ENCODE data around the gene HAT1. TPM values are rescaled to one million over a fixed set of nuclear protein-coding genes. Genes with fewer than 3 reads are reported as not detected.

The HAT1 gene
- total RNA-seq (2022) (72.0 and 74.3 TPM in 2 replicates), Bru-seq, nascent RNA (percentile 78 among the genes with signal in this experiment), BruChase-seq, experiment 1, labeled RNA remaining after a 2-hour chase (percentile 75 among the genes with signal in this experiment), BruChase-seq, experiment 2, labeled RNA remaining after a 6-hour chase (percentile 86 among the genes with signal in this experiment)
- long read RNA-seq, transcript HAT1-203 (10 exons, 1,567 nt): minor isoform, 15 of 251 reads
- long read RNA-seq, transcript HAT1-201 (11 exons, 1,626 nt): major isoform, 208 of 251 reads
- long read RNA-seq, partial matches to known transcripts: 13 of 251 reads
- long read RNA-seq, other reads (novel, unspliced or antisense): 15 of 251 reads

- Mint-ChIP-seq H3K27ac (ENCODE audit: unreplicated experiment) (peak within 1 kb of the TSS; percentile 97), H3K9me3 (ENCODE audit: unreplicated experiment) (no peaks in the 10 kb centered on the region), H3K4me1 (ENCODE audit: low read depth, unreplicated experiment) (peaks cover 9% of the 10 kb centered on the region), H3K27me3 (ENCODE audit: insufficient read depth, unreplicated experiment) (no peaks in the 10 kb centered on the region), H3K4me3 (ENCODE audit: unreplicated experiment) (peak within 1 kb of the TSS; percentile 98), H3K36me3 (ENCODE audit: insufficient read depth, unreplicated experiment) (peaks cover 29% of the 10 kb centered on the region)
- Histone ChIP-seq H3K27me3 (replicated peaks; ENCODE audit: control insufficient read depth, insufficient read depth, low read length) (no peaks in the 10 kb centered on the region), H3K4me1 (peaks cover 18% of the 10 kb centered on the region), H3K4me3 (ENCODE audit: low read depth, low read length) (peak within 1 kb of the TSS; percentile 81), H3K9me3 (no peaks in the 10 kb centered on the region), H3K36me3 (ENCODE audit: control insufficient read depth, insufficient read depth, low read length) (no peaks in the 10 kb centered on the region)
- TSS peak; percentile 64 for BruUV-seq (replicated peaks)
- no peak for TF ChIP-seq CTCF (IDR thresholded peaks at IDR 0.05; ENCODE audit: insufficient read depth in 1 of 2, low read depth in 1 of 2, low read length in 1 of 2, severe bottlenecking in 1 of 2, unreplicated experiment in 1 of 2)
- ChIA-PET CTCF (interaction anchor here (0.5 to 1.3 kb wide), 10 partner anchors 19 to 1106 kb away, joined by 3 to 6 read pairs (median 3); partner anchors contain the start of genes DLX2, GAD1 and SLC25A12), POLR2A (interaction anchor here (0.7 to 1.9 kb wide), 5 partner anchors 29 to 235 kb away, joined by 3 to 11 read pairs (median 6); partner anchors contain the start of genes DLX1, DLX2, DYNC1I2 and SLC25A12)
- peak; percentile 97 to 98 for DNase-seq
- intact Hi-C loops (cut with micrococcal nuclease; ENCODE audit: unreplicated experiment): loop anchor here (1.0 kb wide), 1 partner anchor 28 kb away; the partner anchor contains the start of gene SLC25A12
These were observed at the start of gene HAT1 for GRCh38 chr2:171922230-171923022. TSS of gene HAT1 (plus strand) at chr2:171922461. CDS start at chr2:171922501, 40 bp downstream.

DNA sequence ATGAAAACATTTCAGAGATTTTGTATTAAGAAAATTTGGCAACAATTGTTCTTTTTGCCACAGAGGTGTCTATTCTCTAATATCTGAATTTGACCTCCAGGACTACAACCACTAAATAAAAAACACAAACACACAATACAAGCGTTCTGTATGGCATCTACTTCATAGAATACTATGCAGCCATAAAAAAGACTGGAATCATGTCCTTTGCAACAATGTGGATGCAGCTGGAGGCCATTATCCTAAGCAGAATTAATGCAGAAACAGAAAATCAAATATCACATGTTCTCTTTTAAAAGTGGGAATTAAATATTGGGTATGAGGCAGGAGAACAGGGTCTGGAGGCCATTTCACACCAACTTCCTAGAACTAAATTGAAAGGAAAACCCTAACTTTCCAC is 47.7 kb upstream of the HAT1 start:
- no peaks in the 10 kb centered on the region for H3K27me3 ChIP-seq (replicated peaks; ENCODE audit: control insufficient read depth, insufficient read depth, low read length)
- H3K4me3 Mint-ChIP-seq (ENCODE audit: unreplicated experiment): no peak overlapping the region
- no peaks in the 10 kb centered on the region for H3K9me3 ChIP-seq
- no peaks in the 10 kb centered on the region for H3K36me3 Mint-ChIP-seq (ENCODE audit: insufficient read depth, unreplicated experiment)
- no peaks in the 10 kb centered on the region for H3K4me1 Mint-ChIP-seq (ENCODE audit: low read depth, unreplicated experiment)
- DNase-seq: no peak
- TF ChIP-seq CTCF (IDR thresholded peaks at IDR 0.05; ENCODE audit: insufficient read depth in 1 of 2, low read depth in 1 of 2, low read length in 1 of 2, severe bottlenecking in 1 of 2, unreplicated experiment in 1 of 2): no peak
- intact Hi-C loops (cut with micrococcal nuclease; ENCODE audit: unreplicated experiment): no loop called here
- H3K36me3 ChIP-seq (ENCODE audit: control insufficient read depth, insufficient read depth, low read length): no peaks in the 10 kb centered on the region
- no peak overlapping the region for H3K27ac Mint-ChIP-seq (ENCODE audit: unreplicated experiment)
- POLR2A ChIA-PET: no interaction called here
- H3K9me3 Mint-ChIP-seq (ENCODE audit: unreplicated experiment): no peaks in the 10 kb centered on the region
- no TSS peak for BruUV-seq (replicated peaks)
- H3K4me1 ChIP-seq: no peaks in the 10 kb centered on the region
- CTCF ChIA-PET: no interaction called here
- H3K27me3 Mint-ChIP-seq (ENCODE audit: insufficient read depth, unreplicated experiment): peaks cover 3% of the 10 kb centered on the region
- H3K4me3 ChIP-seq (ENCODE audit: low read depth, low read length): no peak overlapping the region

DNA sequence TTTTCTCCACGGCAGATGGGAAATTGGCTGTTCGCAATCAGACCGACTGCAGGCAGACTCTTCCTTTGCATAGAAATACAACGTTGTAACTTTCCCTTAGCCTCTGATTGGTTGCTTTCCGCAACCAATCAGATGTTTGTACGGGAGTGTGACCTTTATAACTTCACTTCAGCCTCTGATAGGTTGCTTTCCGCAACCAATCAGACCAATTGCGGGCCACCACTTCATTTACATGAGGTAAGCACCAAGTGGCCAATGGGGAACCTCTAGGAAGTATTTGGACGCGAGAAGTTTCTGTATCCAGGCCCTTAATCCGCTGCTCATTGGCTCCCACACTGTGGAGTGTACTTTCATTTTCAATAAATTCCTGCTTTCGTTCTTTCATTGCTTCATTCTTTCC is 47.3 kb upstream of the HAT1 start:
- intact Hi-C loops (cut with micrococcal nuclease; ENCODE audit: unreplicated experiment): no loop called here
- no peak for DNase-seq
- POLR2A ChIA-PET: no interaction called here
- Histone ChIP-seq H3K36me3 (ENCODE audit: control insufficient read depth, insufficient read depth, low read length) (no peaks in the 10 kb centered on the region), H3K4me3 (ENCODE audit: low read depth, low read length) (no peak overlapping the region), H3K27me3 (replicated peaks; ENCODE audit: control insufficient read depth, insufficient read depth, low read length) (no peaks in the 10 kb centered on the region), H3K4me1 (no peaks in the 10 kb centered on the region), H3K9me3 (no peaks in the 10 kb centered on the region)
- Mint-ChIP-seq H3K4me1 (ENCODE audit: low read depth, unreplicated experiment) (no peaks in the 10 kb centered on the region), H3K27me3 (ENCODE audit: insufficient read depth, unreplicated experiment) (peaks cover 3% of the 10 kb centered on the region), H3K9me3 (ENCODE audit: unreplicated experiment) (no peaks in the 10 kb centered on the region), H3K27ac (ENCODE audit: unreplicated experiment) (no peak overlapping the region), H3K4me3 (ENCODE audit: unreplicated experiment) (no peak overlapping the region), H3K36me3 (ENCODE audit: insufficient read depth, unreplicated experiment) (no peaks in the 10 kb centered on the region)
- CTCF ChIA-PET: no interaction called here
- no TSS peak for BruUV-seq (replicated peaks)
- TF ChIP-seq CTCF (IDR thresholded peaks at IDR 0.05; ENCODE audit: insufficient read depth in 1 of 2, low read depth in 1 of 2, low read length in 1 of 2, severe bottlenecking in 1 of 2, unreplicated experiment in 1 of 2): no peak

Data from Caco-2 (cell line).